AG10803 (cell line): ENCODE results near the gene SPTBN4.
A peak's percentile ranks its signal among the peaks of the same experiment; 100 is the strongest.

ENCODE experiments used
- DNase-seq: peaks from one replicate; pipeline ENCODE4 v3.0.0; 2010; ENCODE audit warnings: low read depth
- H3K4me3 ChIP-seq: 2 replicates; pipeline ENCODE4 v1.5.1; 2011; ENCODE audit warnings: mild to moderate bottlenecking, low read length, control low read depth
- TF ChIP-seq, protein P1 (sequence below): conservative IDR thresholded peaks from 2 replicates; pipeline ENCODE4 v1.5.1; 2011; ENCODE audit warnings: mild to moderate bottlenecking, low read length, control low read depth, inconsistent platforms

SPTBN4 gene

DNA sequence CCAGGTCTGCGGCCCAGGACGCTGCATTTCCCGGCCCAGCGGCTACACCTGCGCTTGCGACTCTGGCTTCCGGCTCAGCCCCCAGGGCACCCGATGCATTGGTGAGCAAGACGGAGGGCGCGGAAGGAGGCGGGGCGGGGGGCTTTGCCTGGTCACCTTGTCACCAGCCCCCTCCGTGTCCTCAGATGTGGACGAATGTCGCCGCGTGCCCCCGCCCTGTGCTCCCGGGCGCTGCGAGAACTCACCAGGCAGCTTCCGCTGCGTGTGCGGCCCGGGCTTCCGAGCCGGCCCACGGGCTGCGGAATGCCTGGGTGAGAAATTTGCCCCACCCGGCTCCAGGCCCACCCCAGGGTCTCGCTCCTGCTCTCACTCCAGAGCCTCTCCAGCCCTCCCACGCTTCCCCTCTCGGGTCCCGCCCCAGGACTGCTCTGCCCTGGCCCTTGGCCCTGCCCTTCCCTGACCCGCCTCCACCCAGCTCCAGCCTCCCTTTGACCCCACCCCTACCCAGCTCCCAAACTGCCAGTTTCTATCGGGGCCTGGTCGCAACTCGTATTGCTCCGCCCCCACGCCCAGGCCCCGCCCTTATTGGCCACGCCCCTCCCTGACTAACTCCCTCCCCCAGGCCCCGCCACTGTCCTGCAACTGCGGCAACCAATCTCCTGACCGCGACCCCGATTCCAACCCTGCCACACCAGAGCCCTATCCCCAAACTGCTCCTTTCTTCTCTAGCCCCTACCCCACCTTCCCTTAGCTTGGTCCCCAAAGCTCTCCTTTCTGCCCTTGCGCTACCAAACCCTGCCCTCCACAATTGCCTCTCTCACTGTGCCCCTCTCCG is 143.0 kb downstream of the SPTBN4 start:
- DNase-seq = peak; percentile 88
- TF ChIP-seq, protein P1, sequence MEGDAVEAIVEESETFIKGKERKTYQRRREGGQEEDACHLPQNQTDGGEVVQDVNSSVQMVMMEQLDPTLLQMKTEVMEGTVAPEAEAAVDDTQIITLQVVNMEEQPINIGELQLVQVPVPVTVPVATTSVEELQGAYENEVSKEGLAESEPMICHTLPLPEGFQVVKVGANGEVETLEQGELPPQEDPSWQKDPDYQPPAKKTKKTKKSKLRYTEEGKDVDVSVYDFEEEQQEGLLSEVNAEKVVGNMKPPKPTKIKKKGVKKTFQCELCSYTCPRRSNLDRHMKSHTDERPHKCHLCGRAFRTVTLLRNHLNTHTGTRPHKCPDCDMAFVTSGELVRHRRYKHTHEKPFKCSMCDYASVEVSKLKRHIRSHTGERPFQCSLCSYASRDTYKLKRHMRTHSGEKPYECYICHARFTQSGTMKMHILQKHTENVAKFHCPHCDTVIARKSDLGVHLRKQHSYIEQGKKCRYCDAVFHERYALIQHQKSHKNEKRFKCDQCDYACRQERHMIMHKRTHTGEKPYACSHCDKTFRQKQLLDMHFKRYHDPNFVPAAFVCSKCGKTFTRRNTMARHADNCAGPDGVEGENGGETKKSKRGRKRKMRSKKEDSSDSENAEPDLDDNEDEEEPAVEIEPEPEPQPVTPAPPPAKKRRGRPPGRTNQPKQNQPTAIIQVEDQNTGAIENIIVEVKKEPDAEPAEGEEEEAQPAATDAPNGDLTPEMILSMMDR = no peak
- H3K4me3 ChIP-seq = peak overlapping the region; percentile 60

DNA sequence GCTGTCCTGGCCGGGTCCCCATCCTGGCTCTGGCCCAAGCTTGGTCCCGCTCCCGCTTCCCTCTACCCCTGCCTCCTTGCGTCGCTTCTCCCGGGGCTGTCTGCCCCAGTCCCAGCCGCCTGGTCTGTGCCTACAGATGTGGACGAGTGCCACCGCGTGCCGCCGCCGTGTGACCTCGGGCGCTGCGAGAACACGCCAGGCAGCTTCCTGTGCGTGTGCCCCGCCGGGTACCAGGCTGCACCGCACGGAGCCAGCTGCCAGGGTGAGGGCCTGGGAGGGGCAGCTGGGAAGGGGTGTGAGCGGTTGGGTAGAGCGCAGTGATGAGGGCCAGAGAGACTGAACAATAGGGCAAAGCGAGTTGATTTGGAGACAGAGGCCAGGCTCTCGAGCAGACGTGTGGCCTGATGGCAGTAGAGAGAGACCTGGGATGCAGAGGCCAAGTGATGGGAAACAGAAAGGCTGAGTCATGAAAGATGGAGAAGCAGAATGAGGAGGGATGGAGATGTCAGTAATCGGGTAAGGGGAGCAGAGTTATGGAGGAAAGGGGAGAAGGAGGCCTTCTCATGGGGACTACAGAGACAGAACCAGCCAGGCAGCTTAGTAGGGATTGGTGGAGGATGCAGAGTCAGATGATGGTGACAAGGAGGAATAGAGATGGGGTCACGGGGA is 143.7 kb downstream of the SPTBN4 start:
- DNase-seq = no peak
- TF ChIP-seq, protein P1 = no peak
- peak overlapping the region; percentile 57 for H3K4me3 ChIP-seq

DNA sequence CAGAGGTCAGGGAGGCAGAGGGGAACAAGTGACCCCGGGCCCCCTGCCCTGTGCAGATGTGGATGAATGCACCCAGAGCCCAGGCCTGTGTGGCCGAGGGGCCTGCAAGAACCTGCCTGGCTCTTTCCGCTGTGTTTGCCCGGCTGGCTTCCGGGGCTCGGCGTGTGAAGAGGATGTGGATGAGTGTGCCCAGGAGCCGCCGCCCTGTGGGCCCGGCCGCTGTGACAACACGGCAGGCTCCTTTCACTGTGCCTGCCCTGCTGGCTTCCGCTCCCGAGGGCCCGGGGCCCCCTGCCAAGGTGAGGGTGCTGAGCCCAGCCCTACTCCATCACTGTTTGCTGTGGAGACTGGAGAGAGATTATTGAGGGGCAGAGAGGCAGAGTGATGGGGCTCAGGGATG is 144.3 kb downstream of the SPTBN4 start:
- TF ChIP-seq, protein P1 = no peak
- no peak for DNase-seq
- peak overlapping the region; percentile 57 for H3K4me3 ChIP-seq

DNA sequence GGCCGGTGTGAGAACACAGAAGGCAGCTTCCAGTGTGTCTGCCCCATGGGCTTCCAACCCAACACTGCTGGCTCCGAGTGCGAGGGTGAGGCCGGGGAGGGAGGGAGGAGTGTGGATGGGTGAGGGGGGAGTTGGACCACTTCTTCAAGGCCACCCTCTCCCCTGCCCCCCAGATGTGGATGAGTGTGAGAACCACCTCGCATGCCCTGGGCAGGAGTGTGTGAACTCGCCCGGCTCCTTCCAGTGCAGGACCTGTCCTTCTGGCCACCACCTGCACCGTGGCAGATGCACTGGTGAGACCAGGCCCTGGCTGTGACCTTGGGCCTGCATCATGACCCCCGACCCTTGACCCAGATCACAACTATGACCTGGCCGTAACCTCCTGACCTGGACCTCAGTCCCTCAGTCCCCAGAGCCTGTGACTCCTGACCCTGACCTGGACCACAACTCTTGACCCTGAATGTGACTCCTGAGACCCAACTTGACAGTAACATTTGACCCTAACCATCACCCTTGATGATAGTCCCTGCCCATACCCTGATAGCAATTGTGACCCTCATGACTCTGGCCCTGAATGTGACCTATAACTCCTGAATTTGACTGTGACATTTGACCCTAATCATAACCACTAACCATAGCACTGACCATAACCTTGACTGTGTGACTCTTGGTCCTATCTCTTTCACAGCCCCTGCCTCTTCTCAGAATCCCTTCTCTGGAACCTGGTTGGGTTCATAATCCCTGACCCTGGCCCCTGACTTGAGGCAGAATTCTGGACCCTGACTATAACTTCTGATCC is 145.3 kb downstream of the SPTBN4 start:
- DNase-seq = no peak
- TF ChIP-seq, protein P1 = no peak
- no peak overlapping the region for H3K4me3 ChIP-seq

DNA sequence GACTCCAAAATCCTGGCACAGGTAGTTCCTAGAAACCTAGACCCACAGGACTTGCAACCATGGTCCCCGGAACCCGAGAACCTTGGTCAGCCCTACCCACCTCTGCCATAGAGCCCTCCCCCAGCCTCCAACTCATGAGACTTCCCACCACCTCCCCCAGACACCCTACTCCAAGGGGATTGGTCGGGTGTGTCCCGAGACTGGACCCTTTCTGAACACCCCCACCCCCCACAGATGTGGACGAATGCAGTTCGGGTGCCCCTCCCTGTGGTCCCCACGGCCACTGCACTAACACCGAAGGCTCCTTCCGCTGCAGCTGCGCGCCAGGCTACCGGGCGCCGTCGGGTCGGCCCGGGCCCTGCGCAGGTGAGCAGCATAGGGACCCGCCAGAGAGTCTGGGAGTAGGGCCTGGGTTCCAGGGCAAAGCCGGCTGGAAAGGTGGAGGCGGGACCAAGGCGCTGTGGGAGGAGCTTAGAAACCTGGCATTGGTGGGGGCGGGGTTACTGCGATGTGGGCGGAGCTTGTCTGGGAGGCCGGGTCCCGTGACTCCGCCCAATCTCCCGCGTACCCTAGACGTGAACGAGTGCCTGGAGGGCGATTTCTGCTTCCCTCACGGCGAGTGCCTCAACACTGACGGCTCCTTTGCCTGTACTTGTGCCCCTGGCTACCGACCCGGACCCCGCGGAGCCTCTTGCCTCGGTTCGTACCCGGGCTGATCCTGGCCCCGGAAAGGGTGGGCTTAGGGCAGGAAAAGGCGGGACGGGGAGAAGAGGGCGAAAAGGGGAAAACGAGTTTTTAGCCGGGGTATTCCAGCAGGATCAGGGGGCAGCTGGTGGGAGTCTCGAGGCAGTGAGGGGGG is 146.3 kb downstream of the SPTBN4 start:
- H3K4me3 ChIP-seq = peak overlapping the region; percentile 87
- no peak for DNase-seq
- TF ChIP-seq, protein P1 = no peak
